ENCODE results near the gene DNM3.

The DNM3 gene

DNA sequence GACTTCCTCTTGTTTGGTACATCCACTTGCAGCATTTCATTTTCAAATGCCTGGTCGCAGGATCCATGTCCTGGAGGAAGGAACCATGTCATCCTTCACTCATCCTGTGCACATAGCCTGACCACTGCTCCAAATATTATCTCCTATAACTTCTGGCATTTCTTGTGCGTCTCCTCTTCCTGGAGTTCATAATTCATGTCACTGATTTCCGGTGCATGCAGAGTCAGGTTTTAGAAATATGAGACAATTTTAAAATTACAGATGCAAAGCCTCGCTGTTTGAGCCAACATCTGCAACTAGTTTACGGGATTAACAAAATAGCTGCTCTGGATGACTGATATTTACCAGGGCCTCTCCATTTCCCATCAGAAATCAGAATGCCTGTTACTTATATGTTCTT lies 268.1 kb downstream of the DNM3 start:
- TF ChIP-seq, protein P1, sequence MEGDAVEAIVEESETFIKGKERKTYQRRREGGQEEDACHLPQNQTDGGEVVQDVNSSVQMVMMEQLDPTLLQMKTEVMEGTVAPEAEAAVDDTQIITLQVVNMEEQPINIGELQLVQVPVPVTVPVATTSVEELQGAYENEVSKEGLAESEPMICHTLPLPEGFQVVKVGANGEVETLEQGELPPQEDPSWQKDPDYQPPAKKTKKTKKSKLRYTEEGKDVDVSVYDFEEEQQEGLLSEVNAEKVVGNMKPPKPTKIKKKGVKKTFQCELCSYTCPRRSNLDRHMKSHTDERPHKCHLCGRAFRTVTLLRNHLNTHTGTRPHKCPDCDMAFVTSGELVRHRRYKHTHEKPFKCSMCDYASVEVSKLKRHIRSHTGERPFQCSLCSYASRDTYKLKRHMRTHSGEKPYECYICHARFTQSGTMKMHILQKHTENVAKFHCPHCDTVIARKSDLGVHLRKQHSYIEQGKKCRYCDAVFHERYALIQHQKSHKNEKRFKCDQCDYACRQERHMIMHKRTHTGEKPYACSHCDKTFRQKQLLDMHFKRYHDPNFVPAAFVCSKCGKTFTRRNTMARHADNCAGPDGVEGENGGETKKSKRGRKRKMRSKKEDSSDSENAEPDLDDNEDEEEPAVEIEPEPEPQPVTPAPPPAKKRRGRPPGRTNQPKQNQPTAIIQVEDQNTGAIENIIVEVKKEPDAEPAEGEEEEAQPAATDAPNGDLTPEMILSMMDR (conservative IDR thresholded peaks at IDR 0.05; ENCODE audit: low read depth, low read length), result no peak
- H3K4me3 ChIP-seq (ENCODE audit: low read length), result no peak overlapping the region
- no peak for DNase-seq (ENCODE audit: low read depth)

DNA sequence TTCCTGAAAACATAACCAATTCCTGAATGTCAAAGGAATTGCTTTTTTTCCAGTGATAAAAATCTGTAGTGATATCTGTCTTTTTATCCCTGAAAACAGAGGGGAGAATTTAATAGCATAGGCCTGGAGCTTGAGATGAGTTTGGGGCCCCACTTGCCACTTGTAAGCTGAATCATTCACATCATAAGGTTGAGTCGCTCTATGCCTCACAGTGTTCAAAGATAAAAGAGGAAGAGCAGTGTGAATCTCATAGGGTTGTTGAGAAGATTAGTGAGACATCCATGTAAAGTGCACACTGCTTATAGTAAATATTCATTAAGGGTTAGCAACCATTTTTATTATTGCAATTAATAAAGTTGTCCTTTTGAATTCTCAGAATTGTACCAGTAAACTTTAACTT lies 271.3 kb downstream of the DNM3 start:
- no peak for DNase-seq (ENCODE audit: low read depth)
- no peak overlapping the region for H3K4me3 ChIP-seq (ENCODE audit: low read length)
- TF ChIP-seq, protein P1 (conservative IDR thresholded peaks at IDR 0.05; ENCODE audit: low read depth, low read length), result no peak

DNA sequence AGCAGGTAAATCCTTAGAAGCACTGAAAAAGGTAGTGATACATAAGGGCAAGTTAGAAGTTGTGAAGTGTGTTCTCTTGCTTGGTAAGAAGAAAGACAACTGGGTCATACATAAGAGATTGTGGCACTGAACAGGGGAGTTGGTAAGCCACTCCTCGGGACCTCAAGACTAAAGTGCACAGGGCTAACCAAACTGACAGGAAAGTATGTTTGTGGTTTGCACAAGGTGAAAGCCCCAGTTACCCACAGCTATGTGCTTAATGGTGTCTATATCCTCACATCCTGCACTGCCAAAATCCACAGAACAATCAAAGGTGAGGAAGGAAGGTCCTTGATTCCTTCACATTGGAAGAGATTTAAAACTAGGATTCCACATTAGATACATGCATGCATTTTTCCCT lies 276.5 kb downstream of the DNM3 start:
- no peak overlapping the region for H3K4me3 ChIP-seq (ENCODE audit: low read length)
- no peak for DNase-seq (ENCODE audit: low read depth)
- TF ChIP-seq, protein P1 (conservative IDR thresholded peaks at IDR 0.05; ENCODE audit: low read depth, low read length), result no peak

DNA sequence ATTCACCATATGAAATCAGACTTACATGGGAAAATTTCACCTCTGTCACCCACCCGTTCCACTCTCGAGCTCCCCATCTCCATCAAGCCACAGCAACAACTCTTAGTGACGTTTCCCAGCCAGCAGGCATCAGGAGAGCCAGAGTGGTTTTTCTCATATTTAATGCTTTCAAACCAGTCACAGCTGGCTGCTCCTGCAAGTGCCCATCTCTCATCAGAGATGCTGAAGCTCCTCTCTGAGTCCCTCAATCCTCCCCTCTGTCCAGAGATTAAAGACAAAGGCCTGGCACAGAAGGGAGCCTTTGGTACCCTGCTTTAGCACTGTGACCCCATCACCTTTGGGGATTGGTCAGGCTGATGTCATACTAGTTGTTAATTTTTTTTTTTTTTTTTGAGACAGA lies 277.3 kb downstream of the DNM3 start:
- TF ChIP-seq, protein P1 (conservative IDR thresholded peaks at IDR 0.05; ENCODE audit: low read depth, low read length), result no peak
- no peak overlapping the region for H3K4me3 ChIP-seq (ENCODE audit: low read length)
- no peak for DNase-seq (ENCODE audit: low read depth)

DNA sequence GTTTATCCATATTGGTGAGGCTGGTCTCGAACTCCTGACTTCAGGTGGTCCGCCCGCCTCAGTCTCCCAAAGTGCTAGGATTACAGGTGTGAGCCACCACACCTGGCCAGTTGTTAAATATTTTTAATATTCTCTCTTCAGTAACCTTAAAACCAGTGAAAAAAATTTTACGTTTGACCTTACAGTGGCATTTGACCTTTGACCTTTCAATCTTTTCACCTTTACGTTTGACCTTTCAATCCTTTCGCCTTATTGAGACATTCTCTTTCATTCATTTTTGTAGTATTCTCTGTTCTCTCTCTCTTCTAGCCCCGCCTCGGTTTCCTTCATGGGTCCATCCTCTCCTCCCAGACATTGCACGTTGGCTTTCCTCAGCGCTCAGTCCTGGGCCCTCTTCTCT lies 277.9 kb downstream of the DNM3 start:
- no peak overlapping the region for H3K4me3 ChIP-seq (ENCODE audit: low read length)
- no peak for DNase-seq (ENCODE audit: low read depth)
- TF ChIP-seq, protein P1 (conservative IDR thresholded peaks at IDR 0.05; ENCODE audit: low read depth, low read length), result no peak

DNA sequence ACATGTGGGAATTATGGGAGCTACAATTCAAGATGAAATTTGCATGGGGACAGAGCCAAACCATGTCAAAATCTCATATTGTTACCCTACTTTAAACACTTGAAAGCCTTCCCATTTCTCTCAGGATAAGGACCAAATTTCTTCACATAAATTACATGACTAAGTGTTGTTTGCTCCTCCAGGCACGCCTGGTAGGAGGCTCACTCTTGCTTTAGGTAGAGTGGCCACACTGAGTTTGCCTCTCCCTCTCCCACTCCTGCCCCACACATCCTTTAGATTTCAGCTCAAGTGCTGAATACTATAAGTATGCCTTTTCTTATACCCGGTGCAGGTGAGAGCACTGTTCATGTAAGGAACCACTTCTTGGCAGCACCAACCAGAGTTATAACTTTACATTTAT lies 279.1 kb downstream of the DNM3 start:
- DNase-seq (ENCODE audit: low read depth), result no peak
- H3K4me3 ChIP-seq (ENCODE audit: low read length), result no peak overlapping the region
- TF ChIP-seq, protein P1 (conservative IDR thresholded peaks at IDR 0.05; ENCODE audit: low read depth, low read length), result no peak

DNA sequence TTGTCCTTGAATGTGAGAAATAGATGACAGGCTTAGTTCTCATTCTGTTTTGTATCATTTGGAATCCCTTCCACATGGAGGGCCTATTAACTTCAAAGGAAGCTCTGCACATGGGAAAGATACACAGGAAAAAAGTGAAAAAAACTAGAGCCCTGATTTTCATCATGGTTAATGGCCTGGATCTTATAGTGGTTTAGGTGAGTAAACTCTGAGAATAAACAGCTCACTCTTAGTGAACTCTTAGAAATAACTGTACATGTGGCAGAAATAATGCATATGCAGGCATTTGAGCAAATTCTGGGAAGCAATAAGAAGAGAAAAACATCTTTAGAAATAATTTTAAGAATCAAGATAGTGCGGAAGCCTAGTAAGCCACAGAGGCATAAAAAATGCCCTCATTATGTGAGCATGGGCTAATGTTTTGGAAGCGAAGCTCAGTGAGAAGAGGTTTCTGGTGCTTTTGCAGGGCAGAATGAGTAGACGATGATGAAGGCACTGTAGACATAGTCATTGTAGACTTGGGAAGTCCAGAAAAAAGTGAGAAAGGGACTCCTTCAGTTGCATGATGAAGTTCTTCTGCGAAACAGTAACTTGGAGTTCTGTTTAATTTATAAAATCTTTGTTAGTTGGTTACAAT lies 279.9 kb downstream of the DNM3 start:
- TF ChIP-seq, protein P1 (conservative IDR thresholded peaks at IDR 0.05; ENCODE audit: low read depth, low read length), result no peak
- no peak for DNase-seq (ENCODE audit: low read depth)
- no peak overlapping the region for H3K4me3 ChIP-seq (ENCODE audit: low read length)
